GM06990 (cell line): ENCODE data around the gene MFAP2.

Source experiments
- DNase-seq: peaks from one replicate; pipeline ENCODE4 v3.0.0-alpha.2; 2011; ENCODE audit not compliant: insufficient read length; ENCODE audit errors: extremely low read depth
- H3K27me3 ChIP-seq: replicated peaks from 2 replicates; pipeline ENCODE4 v1.6.0; 2011; ENCODE audit warnings: low read length; ENCODE audit not compliant: control insufficient read depth, insufficient read depth
- H3K36me3 ChIP-seq: 2 replicates; pipeline ENCODE4 v1.5.1; 2011; ENCODE audit warnings: low read length; ENCODE audit not compliant: control insufficient read depth, insufficient read depth
- H3K4me3 ChIP-seq: replicated peaks from 2 replicates; pipeline ENCODE4 v1.5.1; 2011; ENCODE audit warnings: low read depth, mild to moderate bottlenecking, control low read depth, low read length
- CTCF ChIP-seq: IDR thresholded peaks from 2 replicates; pipeline ENCODE4 v1.5.1; 2011; ENCODE audit warnings: low read length, control low read depth, mild to moderate bottlenecking, inconsistent platforms; ENCODE audit not compliant: insufficient read depth, poor library complexity, severe bottlenecking

The MFAP2 gene

DNA sequence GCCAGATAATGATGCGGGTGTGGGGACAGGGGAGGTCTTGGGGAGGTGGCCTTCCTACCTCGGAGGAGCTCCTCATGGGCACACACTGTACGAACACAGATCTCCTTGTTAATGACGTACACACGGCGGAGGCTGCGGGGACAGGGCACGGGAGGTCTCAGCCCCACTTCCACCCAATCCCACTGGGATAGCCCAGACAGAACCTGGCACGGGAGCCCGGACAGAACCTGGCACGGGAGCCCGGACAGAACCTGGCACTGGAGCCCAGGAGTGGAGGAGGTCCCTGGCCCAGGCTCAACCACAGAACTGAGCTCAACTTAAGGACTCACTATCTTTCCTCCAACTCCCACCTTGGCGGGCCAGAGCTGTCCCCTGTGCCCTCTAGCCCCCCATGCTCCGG lies 5.2 kb downstream of the MFAP2 start:
- Histone ChIP-seq H3K4me3 (no peak overlapping the region), H3K27me3 (no peaks in the 10 kb centered on the region; the same call in 1 of the 2 replicates), H3K36me3 (no peaks in the 10 kb centered on the region)
- no peak for TF ChIP-seq CTCF
- DNase-seq = no peak

GRCh38 chr1:16973215-16973614 lies 7.2 kb downstream of the MFAP2 start:
- Histone ChIP-seq H3K36me3 (no peaks in the 10 kb centered on the region), H3K27me3 (no peaks in the 10 kb centered on the region), H3K4me3 (no peak overlapping the region)
- no peak for DNase-seq
- no peak for TF ChIP-seq CTCF

DNA sequence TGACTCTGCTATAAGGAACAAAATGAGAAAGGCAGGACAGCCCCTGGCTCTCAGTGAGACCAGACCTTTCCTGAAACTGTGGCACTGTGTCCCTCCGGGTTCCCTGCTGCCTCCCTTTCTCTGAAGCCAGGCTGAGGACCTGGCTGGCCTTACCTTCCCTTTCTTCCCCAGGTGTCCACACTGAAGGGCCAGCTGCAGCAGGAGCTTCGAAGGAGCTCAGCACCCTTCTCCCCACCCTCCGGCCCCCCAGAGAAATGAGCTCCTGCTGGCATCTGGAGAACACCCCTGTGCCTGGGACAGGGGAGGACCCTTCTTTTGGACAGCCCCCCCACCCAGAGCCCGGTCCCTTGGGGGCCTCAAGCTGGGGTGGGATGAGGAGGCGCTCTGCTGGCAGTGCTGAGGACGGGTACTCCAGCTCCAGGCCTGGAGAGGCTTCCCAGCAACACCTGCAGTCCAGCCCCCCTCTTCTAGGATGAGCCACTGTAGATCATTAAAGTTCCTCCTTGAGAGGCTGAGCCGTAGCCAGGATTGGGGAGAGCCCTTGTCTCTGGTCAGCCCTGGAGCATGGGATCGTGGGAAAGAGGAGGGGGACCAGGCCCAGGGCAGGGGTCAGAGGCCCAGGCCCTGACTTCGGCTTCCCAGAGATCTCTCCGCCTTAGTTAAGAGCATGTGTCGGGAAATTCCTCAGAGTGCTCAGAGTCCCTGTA lies 8.1 kb downstream of the MFAP2 start:
- H3K4me3 ChIP-seq = no peak overlapping the region
- no peaks in the 10 kb centered on the region for H3K27me3 ChIP-seq
- no peaks in the 10 kb centered on the region for H3K36me3 ChIP-seq
- no peak for TF ChIP-seq CTCF
- DNase-seq = no peak

- no peaks in the 10 kb centered on the region for H3K27me3 ChIP-seq
- no peak for TF ChIP-seq CTCF
- H3K4me3 ChIP-seq = no peak overlapping the region
- H3K36me3 ChIP-seq = no peaks in the 10 kb centered on the region
- DNase-seq = no peak
These were observed 8.9 kb downstream of the MFAP2 start for GRCh38 chr1:16971341-16972188.

DNA sequence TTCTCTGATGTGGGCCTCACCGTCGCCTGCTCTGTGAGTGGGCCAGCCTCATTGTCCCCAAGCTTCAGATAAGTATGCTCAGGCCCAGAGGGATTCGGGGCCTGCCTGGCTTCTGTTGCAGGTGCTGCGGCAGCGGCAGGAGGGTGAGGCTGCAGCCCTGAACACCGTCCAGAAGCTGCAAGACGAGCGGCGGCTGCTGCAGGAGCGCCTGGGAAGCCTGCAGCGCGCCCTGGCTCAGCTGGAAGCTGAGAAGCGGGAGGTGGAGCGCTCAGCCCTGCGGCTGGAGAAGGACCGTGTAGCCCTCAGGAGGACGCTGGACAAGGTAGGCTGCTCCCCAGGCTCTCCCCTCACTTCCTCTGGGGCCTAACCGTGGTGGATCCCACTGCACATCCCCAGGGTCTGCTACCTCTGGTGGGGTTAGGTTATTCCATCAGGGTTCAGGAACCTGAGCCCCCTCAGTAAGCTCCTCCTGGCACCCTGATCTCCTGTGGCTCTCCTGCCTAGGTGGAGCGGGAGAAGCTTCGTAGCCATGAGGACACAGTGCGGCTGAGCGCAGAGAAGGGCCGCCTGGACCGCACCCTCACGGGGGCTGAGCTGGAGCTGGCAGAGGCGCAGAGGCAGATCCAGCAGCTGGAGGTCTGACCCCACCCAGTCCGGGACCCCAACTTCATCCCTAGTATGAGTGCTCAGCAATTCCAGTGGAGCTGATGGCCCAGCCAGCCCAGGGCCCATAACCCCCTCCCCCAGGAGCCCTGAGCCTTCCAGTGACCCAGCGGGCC lies 10.1 kb downstream of the MFAP2 start:
- Histone ChIP-seq H3K36me3 (no peaks in the 10 kb centered on the region), H3K4me3 (no peak overlapping the region), H3K27me3 (no peaks in the 10 kb centered on the region)
- no peak for DNase-seq
- no peak for TF ChIP-seq CTCF
